GM12878 (cell line): ENCODE measurements around the gene STK32B. TPM values are rescaled to one million over a fixed set of nuclear protein-coding genes. Genes with fewer than 3 reads are reported as not detected.

ENCODE experiments used
- ATAC-seq: fragments of 200-7000 bp; cut with Tn5 transposase; 3 replicates; pipeline ENCODE4 v1.9.1; 2020; ENCODE audit warnings: mild to moderate bottlenecking, moderate library complexity
- BruUV-seq: library from RNA; stranded (reverse); fragments of 400-500 nt; replicated peaks from 2 replicates; lab custom pipeline; 2021; lab: Mats Ljungman, UMichigan
- CTCF ChIA-PET: fragments of 300-600 bp; sonication (Branson Sonifier 250); formaldehyde crosslinking; extraction: SDS; loops from one replicate; lab custom pipeline; 2021; ENCODE audit warnings: inconsistent platforms; lab: Yijun Ruan, JAX
- POLR2A ChIA-PET: fragments of 350-600 bp; formaldehyde crosslinking; extraction: SDS; loops from one replicate; lab custom pipeline; 2021; ENCODE audit warnings: inconsistent platforms; lab: Charles Lee
- RAD21 ChIA-PET: fragments of 300-600 bp; sonication (Branson Sonifier 250); formaldehyde crosslinking; loops from one replicate; lab custom pipeline; 2023; ENCODE audit warnings: antibody characterized with exemption; ENCODE audit not compliant: unreplicated experiment; lab: Charles Lee
- SMC1A ChIA-PET: fragments of 300-600 bp; sonication (Branson Sonifier 250); formaldehyde crosslinking; loops from one replicate; lab custom pipeline; 2023; ENCODE audit not compliant: unreplicated experiment, uncharacterized antibody; lab: Charles Lee
- DNase-seq: peaks from one replicate; pipeline ENCODE4 v3.0.0-alpha.2; 2011; ENCODE audit warnings: low read depth, low spot score
- FAIRE-seq: peaks from 3 replicates; lab custom pipeline; 2011; peaks lifted over from hg19 to GRCh38; lab: Jason Lieb, UNC
- H2AFZ ChIP-seq: 2 replicates; pipeline ENCODE4 v1.6.0; 2011; ENCODE audit warnings: low read depth, low read length, control low read depth; ENCODE audit not compliant: control insufficient read depth
- H3K27ac ChIP-seq: 2 replicates; pipeline ENCODE4 v1.5.1; 2011; ENCODE audit warnings: control low read depth; ENCODE audit not compliant: control insufficient read depth, insufficient read depth
- H3K27me3 ChIP-seq, 2 experiments: replicated peaks in 1 of 2; 2 replicates each; pipeline versions ENCODE4 v1.6.0 to v1.6.1; 2011; ENCODE audit warnings: low read length in 1 of 2; ENCODE audit not compliant: control insufficient read depth in 2 of 2, insufficient read depth in 2 of 2
- H3K36me3 ChIP-seq, 2 experiments: 2 replicates each; pipeline ENCODE4 v1.5.1; 2011; ENCODE audit warnings: low read length in 1 of 2; ENCODE audit not compliant: control insufficient read depth in 2 of 2, insufficient read depth in 2 of 2
- H3K4me1 ChIP-seq: 2 replicates; pipeline ENCODE4 v1.6.1; 2011; ENCODE audit warnings: mild to moderate bottlenecking, low read length, moderate library complexity, mixed read lengths; ENCODE audit not compliant: control insufficient read depth, insufficient read depth
- H3K4me2 ChIP-seq: 2 replicates; pipeline ENCODE4 v1.6.0; 2011; ENCODE audit warnings: control low read depth; ENCODE audit not compliant: control insufficient read depth, insufficient read depth
- H3K4me3 ChIP-seq: fragments of 200-600 bp; sonication (generic); 2 replicates; pipeline ENCODE4 v1.5.1; 2016
- H3K79me2 ChIP-seq: 2 replicates; pipeline ENCODE4 v1.6.0; 2011; ENCODE audit warnings: low read length; ENCODE audit not compliant: control insufficient read depth, insufficient read depth
- H3K9ac ChIP-seq: 2 replicates; pipeline ENCODE4 v1.8.0; 2011; ENCODE audit warnings: low read length, control low read depth, mixed read lengths; ENCODE audit not compliant: control insufficient read depth, insufficient read depth
- H3K9me3 ChIP-seq: replicated peaks from 3 replicates; pipeline ENCODE4 v1.5.1; 2011; ENCODE audit warnings: mild to moderate bottlenecking, low read length; ENCODE audit not compliant: control insufficient read depth, insufficient read depth
- H4K20me1 ChIP-seq: 2 replicates; pipeline ENCODE4 v1.6.0; 2011; ENCODE audit not compliant: control insufficient read depth, insufficient read depth
- BRCA1 ChIP-seq: IDR thresholded peaks from 2 replicates; pipeline ENCODE4 v1.6.1; 2011; ENCODE audit warnings: low read depth, low read length, improper control_type of control experiment
- CREB1 ChIP-seq: IDR thresholded peaks from 2 replicates; pipeline ENCODE4 v1.6.1; 2012; ENCODE audit warnings: low read depth, mild to moderate bottlenecking, inconsistent platforms
- KDM1A ChIP-seq: fragments of 200-600 bp; sonication (generic); IDR thresholded peaks from 2 replicates; pipeline ENCODE4 v1.6.1; 2016; ENCODE audit warnings: borderline replicate concordance
- MXI1 ChIP-seq: fragments of 150-350 bp; IDR thresholded peaks from 2 replicates; pipeline ENCODE4 v1.6.1; 2011; ENCODE audit warnings: low read depth, mild to moderate bottlenecking, inconsistent platforms, low read length, improper control_type of control experiment
- NFYB ChIP-seq: IDR thresholded peaks from 2 replicates; pipeline ENCODE4 v1.6.1; 2011; ENCODE audit warnings: low read depth, mild to moderate bottlenecking, low read length, improper control_type of control experiment, moderate library complexity; ENCODE audit not compliant: insufficient read depth
- PAX8 ChIP-seq: fragments of 450-650 bp; IDR thresholded peaks from 2 replicates; pipeline ENCODE4 v1.6.1; 2017; ENCODE audit warnings: mild to moderate bottlenecking, moderate library complexity
- PML ChIP-seq: IDR thresholded peaks from 2 replicates; pipeline ENCODE4 v1.6.1; 2012; ENCODE audit warnings: low read length, inconsistent platforms
- RCOR1 ChIP-seq: conservative IDR thresholded peaks from 2 replicates; pipeline ENCODE4 v1.6.1; 2012; ENCODE audit warnings: low read depth, low read length, improper control_type of control experiment
- SIN3A ChIP-seq: IDR thresholded peaks from 2 replicates; pipeline ENCODE4 v1.6.1; 2012; ENCODE audit warnings: low read depth, low read length, improper control_type of control experiment
- SRF ChIP-seq, 2 experiments: IDR thresholded peaks; 2 replicates each; pipeline ENCODE4 v1.6.1; 2011; ENCODE audit warnings: low read depth in 2 of 2, low read length in 2 of 2, mild to moderate bottlenecking in 1 of 2, moderate library complexity in 1 of 2
- STAT1 ChIP-seq: fragments of 450-650 bp; conservative IDR thresholded peaks from 2 replicates; pipeline ENCODE4 v1.6.1; 2014; ENCODE audit warnings: antibody characterized with exemption, mild to moderate bottlenecking
- ZBTB11 ChIP-seq: fragments of 450-650 bp; formaldehyde crosslinking; IDR thresholded peaks from 2 replicates; pipeline ENCODE4 v1.5.0; 2022; ENCODE audit warnings: mild to moderate bottlenecking, missing genetic modification characterization
- ZNF592 ChIP-seq: fragments of 450-650 bp; IDR thresholded peaks from 2 replicates; pipeline ENCODE4 v1.6.1; 2017; ENCODE audit warnings: mild to moderate bottlenecking, moderate library complexity
- WGBS: methylation state at CpG from one replicate; pipeline ENCODE4 v1.1.6; 2016; ENCODE audit warnings: low lambda C conversion rate; ENCODE audit not compliant: insufficient replicate concordance, insufficient coverage; ENCODE audit errors: missing lambda C conversion rate; 5-methylcytosine and 5-hydroxymethylcytosine counted together
- in situ Hi-C: fragments of 300-500 bp; cut with MboI; formaldehyde crosslinking; loops from 9 replicates; pipeline ENCODE4 v1.14.3; 2018; ENCODE audit warnings: mixed read lengths
- intact Hi-C: fragments of 100-400 bp; cut with micrococcal nuclease; formaldehyde crosslinking; loops from one replicate; pipeline ENCODE4 v1.14.2; 2022; ENCODE audit not compliant: unreplicated experiment
- polyA plus RNA-seq, 11 experiments: library from polyadenylated mRNA; depleted of rRNA in 4 of 11; unstranded in 6 of 11; stranded (reverse) in 5 of 11; fragments of >200 nt; fragmentation: Nextera tagmentation in 4 of 11; fragmentation: Illumina TruSeq in 1 of 11; extraction: Ambion mirVana in 4 of 11; extraction: Trizol in 1 of 11; gene quantifications; 1 replicate in 1 of 11; 2 replicates in 10 of 11; pipeline versions ENCODE4 v1.2.1 to v1.2.3, GENCODE V29; 2011 to 2016; ENCODE audit warnings: inconsistent platforms in 2 of 11, missing spikeins in 2 of 11, low read depth in 1 of 11
- total RNA-seq, 4 experiments: library from RNA; depleted of rRNA in 3 of 4; stranded (reverse); fragments of >200 nt in 3 of 4; fragmentation: Illumina TruSeq in 1 of 4; extraction: Trizol in 1 of 4; gene quantifications; 2 replicates each; pipeline versions ENCODE4 v1.2.1 to v1.2.3, GENCODE V29; 2013 to 2021

Gene STK32B
- total and polyA plus RNA-seq, 10 of the 15 experiments (the other 5 are each of a cell fraction or from before 2014, with no cell fraction given), result 0.04 to 0.12 (median 0.08) TPM; not detected in 7

GRCh38 chr4:5374994-5375393, 323.7 kb downstream of the STK32B start:
- H3K9ac ChIP-seq, result no peak overlapping the region
- no peak for DNase-seq
- no peak for ATAC-seq
- no peaks in the 10 kb centered on the region for H3K36me3 ChIP-seq
- intact Hi-C loops, result no loop called here
- ChIA-PET RAD21 (no interaction called here), POLR2A (no interaction called here), CTCF (no interaction called here), SMC1A (no interaction called here)
- no peaks in the 10 kb centered on the region for H4K20me1 ChIP-seq
- FAIRE-seq, result no peak
- H3K4me2 ChIP-seq, result no peak overlapping the region
- BruUV-seq, result no TSS peak
- H3K4me3 ChIP-seq, result no peak overlapping the region
- H3K27me3 ChIP-seq, result no peaks in the 10 kb centered on the region
- no peaks in the 10 kb centered on the region; the same call in 2 of the 3 replicates for H3K9me3 ChIP-seq
- no peak overlapping the region for H3K27ac ChIP-seq
- TF ChIP-seq ZBTB11 (CRISPR knock-in tag) (no peak), ZNF592 (no peak), PML (no peak), BRCA1 (no peak), RCOR1 (no peak), MXI1 (no peak), SIN3A (no peak), CREB1 (no peak), KDM1A (no peak), NFYB (no peak), SRF (IDR thresholded peaks at IDR 0.05; ENCODE audit: low read depth in 2 of 2, low read length in 2 of 2) (no peak), STAT1 (no peak), PAX8 (no peak)
- no peaks in the 10 kb centered on the region for H3K4me1 ChIP-seq
- in situ Hi-C loops, result no loop called here
- no peaks in the 10 kb centered on the region for H3K79me2 ChIP-seq
- H2AFZ ChIP-seq, result no peak overlapping the region
- 12% methylated on average over 6 of the region's 6 CpGs for WGBS
